CD4-positive, alpha-beta T cell treated with Interleukin-6 at 100 ng/mL for 8 hours (primary cell): Measurements from ENCODE around the gene SNTB2.
"Not testable (repeated sequence)": the region's sequence is repeated elsewhere in the genome, so short reads cannot be mapped to it uniquely, and the experiment has no call there.

ENCODE experiments used
- DNase-seq: peaks from one replicate; pipeline ENCODE4 v3.0.0-alpha.2; 2020; ENCODE audit warnings: mixed read lengths, low spot score

SNTB2 gene

DNA sequence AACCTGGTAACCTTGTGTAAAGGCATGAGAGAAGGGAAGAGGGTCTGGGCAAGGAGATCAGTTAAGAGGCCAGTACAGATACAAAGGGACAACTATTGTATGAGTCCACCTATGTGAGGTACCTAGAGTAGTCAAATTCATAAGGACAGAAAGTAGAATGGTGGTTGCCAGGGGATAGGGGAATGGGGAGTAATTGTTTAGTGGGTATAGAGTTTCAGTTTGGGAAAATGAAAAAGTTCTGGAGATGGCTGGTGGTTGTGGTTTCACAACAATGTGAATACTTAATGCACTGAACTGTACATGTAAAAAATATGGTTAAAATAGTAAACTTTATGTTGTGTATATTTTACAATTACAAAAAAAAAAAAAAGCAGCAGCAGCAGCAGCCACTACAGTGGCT, 49.4 kb downstream of the SNTB2 start:
- no peak for DNase-seq

DNA sequence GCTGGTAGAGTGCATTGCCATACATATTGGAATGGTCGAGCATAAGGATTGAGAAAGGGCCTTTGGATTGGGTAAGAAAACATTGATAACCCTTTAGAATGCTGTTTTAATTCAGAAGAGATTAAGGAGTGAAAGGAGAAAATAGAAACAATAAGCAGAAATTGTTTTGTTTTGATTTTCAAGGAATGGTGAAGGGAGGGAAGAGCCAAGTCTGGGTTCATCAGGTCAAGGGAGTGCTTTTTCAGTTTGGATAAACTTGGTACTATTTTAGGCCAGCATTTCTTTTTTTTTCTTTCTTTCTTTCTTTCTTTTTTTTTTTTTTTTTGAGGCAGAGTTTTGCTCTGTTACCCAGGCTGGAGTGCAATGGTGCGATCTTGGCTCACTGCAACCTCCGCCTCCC, 50.3 kb downstream of the SNTB2 start:
- DNase-seq = no peak

DNA sequence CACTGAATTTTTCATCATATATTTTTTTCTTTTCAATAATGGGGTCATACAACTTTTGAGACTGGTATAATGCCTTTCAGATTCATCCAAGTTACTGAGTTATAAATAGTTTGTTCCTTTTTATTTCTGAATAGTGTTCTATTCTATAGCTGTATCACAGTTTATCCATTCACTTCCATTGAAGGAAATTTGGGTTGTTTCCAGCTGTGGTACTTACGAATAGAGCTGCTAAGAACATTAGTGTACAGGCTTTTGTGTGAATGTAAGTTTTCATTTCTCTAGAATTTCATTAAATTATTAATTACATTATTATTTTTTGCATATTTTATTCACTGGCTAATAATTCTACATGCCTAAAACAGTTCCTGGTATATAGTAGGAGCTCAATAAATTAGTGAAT, 52.9 kb downstream of the SNTB2 start:
- no peak for DNase-seq

DNA sequence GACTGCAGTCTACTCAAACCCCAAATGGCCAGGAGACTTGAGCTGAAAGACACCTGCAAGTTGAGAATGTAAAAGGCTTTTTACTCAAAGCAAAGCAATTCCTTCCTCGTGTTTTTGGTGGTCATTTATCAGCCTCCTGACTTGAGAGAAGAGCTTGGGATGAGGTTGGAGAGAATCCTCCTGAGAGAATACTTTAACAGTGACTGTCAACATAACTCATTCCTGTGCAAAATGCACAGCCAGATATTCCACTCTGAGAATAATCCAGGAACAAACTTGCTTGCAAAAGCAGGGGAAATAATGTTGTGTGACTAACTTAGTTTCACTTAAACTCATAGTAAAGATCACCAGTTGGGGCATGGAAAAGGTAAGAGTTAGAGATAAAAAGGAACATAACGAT, 53.4 kb downstream of the SNTB2 start:
- DNase-seq = no peak

DNA sequence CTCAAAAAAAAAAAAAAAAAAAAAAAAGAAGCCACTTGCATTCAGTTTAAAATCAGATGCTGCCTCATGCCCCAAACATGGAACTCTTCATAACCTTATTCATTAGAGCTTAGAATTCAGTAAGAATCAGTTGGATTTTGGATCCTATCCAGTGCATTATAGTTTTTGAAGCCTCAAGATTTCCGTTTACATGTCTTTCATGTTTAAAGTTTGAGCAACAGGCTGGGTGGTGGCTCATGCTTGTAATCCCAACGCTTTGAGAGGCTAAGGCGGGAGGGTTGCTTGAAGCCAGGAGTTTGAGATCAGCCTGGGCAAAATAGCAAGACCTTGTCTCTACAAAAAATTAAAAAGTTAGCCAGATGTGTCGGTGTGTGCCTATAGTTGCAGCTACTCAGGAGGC, 55.0 kb downstream of the SNTB2 start:
- no peak for DNase-seq

DNA sequence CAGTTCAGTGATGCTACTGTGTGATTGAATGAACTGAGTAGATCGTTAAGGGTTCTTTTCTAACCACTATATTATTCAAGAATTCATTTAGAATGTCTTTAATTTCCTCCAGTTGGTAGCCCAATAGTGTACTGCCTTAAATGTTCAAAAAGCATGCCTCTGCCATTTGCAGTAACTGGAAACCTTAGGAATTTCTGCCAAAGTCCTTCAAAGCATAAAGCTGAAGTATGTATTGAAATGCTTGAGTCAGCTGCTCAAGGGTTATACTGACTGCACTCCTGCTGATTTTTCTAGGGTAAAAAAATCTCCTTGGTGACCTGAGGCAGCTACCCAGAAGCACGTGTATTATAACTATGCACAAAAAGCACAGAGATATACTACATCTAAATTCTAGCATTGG, 56.5 kb downstream of the SNTB2 start:
- no peak for DNase-seq

DNA sequence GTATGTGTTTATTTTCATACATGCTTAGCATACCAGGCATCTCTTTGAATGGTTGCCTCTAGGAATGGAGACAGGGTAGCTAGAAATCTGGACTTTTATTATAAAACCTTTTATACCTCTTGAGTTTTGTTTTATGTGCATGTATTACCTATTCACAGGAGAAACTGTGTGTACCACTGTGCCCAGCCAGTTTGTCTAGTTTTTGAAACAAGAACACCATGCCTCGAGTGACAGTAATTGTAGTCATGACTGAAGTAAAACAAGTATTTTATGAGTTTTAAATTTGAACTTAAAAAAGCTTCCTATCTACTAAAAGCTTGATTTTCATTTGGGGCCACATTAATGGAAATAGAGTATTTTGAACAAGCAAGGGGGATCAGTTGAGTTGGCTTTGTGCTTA, 57.4 kb downstream of the SNTB2 start:
- DNase-seq = no peak

DNA sequence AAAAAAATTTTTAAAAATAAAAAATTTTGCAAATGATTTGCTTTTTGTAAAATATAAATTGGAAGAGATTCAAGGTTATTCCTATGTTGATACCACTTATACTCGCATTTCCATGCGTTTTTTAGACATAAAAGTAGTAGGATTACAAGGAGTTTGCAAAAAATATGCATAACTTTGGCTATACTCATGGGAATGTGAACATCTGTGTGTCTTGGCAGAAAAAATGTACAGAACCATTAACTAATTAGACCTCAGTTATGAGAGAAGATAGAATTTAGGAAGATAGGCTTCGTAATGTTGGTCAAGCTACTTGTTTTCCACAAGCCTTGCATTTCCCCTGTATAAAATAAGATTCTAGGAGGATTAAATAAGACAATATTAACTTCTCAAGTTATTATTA, 63.1 kb downstream of the SNTB2 start:
- no peak for DNase-seq

DNA sequence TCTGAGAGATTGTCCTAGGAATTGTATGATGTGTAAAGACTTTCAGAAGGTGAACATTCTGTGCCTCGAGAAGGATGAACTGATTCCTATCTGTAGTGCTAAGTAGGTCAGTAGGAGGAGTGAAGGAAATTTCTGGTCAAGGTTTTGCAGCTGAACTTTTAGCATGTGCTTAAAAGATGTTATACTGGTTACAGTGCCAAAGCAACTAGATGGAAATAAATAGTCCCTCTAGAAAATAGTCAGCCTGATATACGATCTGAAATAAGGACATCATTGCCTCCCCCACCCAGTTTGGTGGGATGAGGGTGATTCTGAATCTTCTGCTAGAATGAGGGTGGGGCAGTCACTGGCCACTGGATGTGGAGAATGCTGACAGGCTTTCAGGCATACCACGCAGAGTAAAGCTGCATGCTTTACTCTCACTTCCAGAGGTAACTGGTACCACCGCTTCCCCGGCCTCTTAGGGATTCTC, 66.9 kb downstream of the SNTB2 start:
- DNase-seq = peak; percentile 1

DNA sequence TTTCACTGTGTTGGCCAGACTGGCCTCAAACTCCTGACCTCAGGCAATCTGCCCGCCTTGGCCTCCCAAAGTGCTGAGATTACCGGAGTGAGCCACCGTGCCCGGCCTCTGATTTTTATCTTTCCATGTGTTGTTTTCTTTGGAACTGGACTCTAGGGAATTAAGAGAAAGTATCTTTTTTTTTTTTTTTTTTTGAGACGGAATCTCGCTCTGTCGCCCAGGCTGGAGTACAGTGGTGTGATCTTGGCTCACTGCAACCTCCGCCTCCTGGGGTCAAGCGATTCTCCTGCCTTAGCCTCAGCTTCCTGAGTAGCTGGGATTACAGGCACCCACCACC, 72.4 kb downstream of the SNTB2 start:
- not testable (repeated sequence) for DNase-seq

DNA sequence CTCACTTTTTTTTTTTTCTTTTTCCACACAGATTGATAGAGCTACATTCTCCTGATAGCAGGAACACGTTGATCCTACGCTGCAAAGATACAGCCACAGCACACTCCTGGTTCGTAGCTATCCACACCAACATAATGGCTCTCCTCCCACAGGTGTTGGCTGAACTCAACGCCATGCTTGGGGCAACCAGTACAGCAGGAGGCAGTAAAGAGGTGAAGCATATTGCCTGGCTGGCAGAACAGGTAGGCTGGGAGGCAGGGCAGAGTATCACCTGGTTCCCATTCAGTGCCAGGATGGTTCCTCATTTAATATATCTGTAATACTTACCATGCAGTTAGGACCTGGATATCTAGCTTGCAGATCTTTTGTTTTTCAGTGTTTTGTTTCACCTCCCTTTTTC, 73.1 kb downstream of the SNTB2 start:
- no peak for DNase-seq

DNA sequence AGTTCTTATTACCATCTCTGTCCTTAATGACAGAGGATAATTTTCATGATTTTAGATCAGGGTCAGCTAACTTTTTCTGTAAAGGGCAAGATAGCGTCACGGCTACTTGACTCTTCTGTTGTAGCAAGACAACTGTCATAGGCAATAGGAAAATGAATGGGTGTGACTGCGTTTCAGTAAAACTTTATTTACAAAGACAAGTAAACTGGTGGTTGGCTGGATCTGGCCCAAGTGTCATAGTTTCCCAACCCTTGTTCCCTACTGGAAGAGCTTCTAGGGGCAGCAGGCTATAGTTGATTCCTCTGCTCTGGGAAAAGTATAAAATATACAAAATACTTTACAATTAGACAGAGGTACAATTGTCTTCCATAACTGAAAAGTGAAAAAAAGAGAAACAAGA, 73.5 kb downstream of the SNTB2 start:
- no peak for DNase-seq

DNA sequence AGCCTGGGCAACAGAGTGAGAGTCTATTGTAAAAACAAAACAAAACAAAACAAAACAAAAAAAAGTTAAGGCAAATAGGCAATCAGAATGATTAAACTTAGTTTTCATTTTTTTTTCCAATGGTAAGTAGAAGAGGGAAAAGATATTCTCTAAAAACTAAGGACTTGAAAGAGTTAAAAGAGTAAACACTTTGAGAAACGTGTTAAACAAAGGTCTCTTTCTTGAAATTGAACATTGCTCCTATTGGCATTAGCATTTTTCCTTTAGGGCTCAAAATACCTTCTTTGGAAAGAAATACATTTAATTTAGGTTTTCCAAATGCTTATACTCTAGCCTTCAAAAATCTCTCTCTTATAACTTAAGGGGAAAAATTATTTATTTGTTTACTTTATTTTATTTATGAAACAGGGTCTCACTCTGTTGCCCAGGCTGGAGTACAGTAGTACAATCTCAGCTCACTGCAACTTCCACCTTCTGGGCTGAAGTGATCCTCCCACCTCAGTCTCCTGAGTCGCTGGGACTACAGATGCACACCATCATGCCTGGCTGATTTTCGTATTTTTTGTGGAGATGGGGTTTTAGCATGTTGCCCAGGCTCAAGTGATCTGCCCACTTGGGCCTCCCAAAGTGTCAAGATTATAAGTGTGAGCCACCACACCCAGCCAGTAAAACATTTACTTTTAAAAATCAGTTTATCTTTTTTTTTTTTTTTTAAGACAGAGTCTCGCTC, 79.5 kb downstream of the SNTB2 start:
- DNase-seq = no peak

DNA sequence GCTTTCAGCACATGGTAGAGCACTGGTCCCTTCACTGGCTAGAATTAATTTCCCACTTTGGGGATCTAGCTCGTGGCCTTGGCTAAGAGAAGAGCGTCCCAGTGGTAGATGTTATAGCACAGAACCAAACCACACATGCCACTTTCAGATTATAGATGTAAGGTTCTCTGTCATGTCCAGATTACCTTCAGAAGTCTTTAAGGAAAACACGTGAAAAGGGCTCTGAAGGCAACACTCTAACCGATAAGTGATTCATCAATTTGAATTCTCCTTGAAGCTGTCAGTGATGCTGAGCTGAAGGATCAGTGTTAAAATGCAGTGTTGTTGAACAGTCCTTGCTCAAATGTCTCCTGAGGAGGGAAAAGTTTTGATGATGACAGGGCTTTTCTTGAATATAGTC, 80.7 kb downstream of the SNTB2 start:
- DNase-seq = no peak

DNA sequence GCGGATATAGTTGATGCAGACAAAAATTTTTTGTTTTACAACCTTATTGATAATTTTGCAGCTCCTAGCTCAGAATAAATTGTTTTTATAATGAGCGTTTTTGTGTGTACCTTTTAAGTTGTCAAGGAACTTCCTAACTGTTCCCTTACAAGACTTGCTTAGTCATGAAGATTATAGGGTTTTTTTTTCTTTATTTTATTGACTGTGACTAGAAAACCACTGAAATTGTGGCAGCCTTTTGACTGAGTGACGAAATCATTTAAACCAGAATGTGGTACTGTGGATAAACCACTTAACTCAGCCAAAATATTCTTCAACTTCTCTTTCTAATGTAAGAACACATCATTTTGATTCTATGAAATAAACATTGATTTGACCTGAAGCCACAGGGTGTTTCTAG, 83.4 kb downstream of the SNTB2 start:
- DNase-seq = no peak

DNA sequence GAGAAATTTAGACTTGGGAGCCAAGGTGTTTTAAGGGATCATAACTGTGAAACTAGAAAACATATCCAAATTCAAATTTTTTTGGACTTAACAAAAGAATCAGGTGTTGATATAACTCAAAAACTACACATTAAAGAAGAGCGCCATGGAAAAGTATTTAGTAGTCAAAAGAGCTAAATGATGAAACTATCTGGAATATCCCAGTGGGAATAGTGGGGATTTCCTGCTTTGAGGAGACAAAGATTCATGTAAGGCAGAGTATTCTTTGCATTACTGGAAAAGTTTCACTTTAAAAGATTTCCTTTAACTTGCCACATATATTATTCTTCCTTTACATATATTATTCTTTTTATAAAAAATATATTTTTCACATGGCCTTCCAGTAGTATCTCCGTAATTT, 83.9 kb downstream of the SNTB2 start:
- DNase-seq = no peak

DNA sequence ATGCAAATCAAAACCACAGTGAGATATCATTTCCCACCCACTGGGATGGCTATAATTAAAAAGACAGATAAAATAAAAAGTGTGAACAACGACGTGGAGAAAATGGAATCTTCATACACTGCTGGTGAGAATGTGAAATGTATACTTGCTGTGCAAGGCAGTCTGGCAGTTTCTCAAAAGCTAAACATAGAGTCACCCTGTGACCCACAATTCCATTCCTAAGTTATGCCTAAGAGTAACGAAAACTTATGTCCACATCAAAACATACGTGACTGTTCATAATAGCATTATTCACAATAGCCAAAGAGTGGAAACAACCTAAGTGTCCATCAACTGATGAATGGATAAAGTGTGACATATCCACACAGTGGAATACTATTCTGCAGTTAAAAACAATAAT, 86.0 kb downstream of the SNTB2 start:
- no peak for DNase-seq

DNA sequence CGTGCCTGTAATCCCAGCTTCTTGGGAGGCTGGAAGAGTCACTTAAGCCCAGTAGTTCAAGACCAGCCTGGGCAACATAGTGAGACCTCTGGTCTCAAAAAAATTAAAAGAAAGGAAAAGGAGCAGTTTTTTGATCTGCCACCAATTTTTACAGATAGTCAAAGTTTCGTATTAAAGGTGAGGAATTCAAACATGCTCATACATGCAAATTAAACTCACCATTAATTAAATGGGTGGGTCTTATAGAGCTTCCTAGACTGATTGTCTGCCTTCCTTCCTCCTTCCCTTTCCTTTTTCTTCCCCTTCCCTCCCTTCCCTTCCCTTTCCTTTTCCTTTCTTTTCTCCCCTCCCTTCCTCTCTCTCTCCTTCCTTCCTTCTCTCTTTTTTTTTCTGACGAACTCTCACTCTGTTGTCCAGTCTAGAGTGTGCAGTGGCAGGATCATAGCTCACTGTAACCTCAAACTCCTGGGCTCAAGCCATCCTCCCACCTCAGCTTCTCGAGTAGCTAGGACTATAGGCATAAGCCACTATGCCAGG, 87.8 kb downstream of the SNTB2 start:
- no peak for DNase-seq

DNA sequence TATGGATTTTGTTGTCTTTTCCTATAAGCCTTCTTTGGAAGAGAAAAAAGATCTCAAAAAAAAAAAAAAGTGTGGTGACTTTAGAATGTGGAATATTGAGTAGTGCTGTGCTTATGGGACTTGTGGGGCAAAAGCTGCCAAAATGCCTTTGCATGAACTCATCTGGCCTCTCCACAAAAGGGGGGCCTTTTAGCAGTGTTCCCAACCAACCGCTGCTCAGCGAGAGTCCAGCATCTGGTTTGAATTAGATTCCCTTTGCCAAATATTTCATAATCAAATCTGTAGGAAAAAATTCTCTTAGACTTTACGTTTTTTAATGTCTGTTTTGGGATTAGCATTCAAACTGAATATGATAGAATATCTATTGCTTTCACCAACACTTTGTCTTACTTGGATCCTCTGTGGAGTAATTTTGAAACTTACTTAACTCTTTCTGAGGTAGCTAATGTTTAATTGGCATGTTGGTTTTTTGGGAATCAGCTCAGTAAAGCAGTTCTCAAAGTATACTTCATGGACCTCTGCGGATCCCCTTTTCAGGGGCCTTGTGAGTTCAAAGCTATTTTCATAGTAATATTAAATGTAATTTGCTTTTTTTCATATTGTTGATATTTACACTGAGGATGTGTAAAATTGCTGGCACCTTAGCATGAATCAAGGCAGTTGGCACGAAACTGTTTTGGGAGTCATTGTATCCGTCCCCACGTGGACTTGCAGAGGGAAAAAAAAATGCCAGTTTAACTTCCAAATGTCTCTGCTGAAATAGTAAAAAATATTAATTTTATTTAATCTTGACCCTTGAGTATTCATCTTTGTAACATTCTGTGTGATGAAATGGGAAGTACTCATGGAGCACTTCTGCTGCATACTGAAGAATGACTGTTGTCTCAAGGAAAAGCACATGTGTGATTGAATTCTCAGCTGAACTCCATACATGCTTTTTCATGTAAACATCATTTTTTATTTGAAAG, 89.5 kb downstream of the SNTB2 start:
- DNase-seq = no peak

DNA sequence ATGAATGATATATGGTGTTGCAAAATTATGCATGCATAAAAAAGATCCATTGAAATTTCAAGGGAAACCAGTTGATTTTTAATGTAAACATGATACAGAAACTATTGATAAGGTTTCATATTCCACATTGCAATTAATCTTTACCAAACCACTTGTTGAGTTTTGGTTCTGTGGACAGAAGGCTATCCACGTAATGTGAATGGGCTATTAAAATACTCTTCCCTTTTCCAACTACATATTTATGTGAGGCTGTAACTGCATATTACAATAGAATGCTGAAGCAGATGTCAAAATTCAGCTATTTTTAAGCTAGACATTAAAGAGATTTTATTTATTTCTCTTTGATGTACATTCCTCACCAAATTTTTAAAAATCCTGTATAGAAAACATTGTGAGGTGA, 90.4 kb downstream of the SNTB2 start:
- DNase-seq = no peak

DNA sequence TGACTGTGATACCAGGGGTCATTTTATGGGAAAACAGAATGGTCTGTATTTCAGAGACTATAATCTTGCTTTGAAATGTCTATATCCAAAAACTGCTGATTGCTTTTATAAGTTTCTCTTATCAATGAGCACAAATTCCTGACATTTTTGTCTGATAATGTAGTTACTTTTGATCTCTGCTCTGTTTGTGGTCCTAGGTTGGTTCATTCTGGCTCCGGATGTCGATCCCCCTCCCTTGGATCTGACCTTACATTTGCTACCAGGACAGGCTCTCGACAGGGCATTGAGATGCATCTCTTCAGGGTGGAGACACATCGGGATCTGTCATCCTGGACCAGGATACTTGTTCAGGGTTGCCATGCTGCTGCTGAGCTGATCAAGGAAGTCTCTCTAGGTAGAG, 96.9 kb downstream of the SNTB2 start:
- no peak for DNase-seq

DNA sequence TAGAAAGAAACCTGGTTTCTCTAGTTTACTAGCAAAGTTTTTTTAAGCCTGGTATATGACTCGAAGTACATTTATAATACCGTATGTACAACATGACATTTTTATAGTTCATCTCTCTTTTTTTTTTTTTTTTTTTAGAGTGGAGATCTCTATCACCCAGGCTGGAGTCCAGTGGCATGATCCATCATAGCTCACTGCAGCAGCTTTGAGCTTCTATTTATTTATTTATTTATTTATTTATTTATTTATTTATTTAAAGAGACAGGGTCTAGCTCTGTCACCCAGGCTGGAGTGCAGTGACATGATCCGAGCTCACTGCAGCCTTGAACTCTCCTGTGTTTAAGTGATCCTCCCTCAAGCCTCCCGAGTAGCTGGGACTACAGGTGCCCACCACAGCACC, 98.3 kb downstream of the SNTB2 start:
- no peak for DNase-seq
